SK-N-MC (cell line): Measurements from ENCODE around the gene PRKG1.

ENCODE experiments used
- DNase-seq: peaks from one replicate; pipeline ENCODE4 v3.0.0-alpha.2; 2011; ENCODE audit warnings: low read depth, low spot score
- H3K27ac ChIP-seq: fragments of 200-600 bp; sonication (generic); 2 replicates; pipeline ENCODE4 v1.5.1; 2016; ENCODE audit warnings: mixed run types
- H3K36me3 ChIP-seq: fragments of 200-600 bp; sonication (generic); 2 replicates; pipeline ENCODE4 v1.6.1; 2017; ENCODE audit warnings: antibody characterized with exemption, low read length, mixed read lengths; ENCODE audit not compliant: insufficient read depth
- H3K4me3 ChIP-seq: fragments of 200-600 bp; sonication (generic); 2 replicates; pipeline ENCODE4 v1.5.1; 2016
- H3K9ac ChIP-seq: fragments of 200-600 bp; sonication (generic); 2 replicates; pipeline ENCODE4 v1.8.0; 2017; ENCODE audit warnings: mixed run types, mixed read lengths; ENCODE audit not compliant: insufficient read length
- H3K9me3 ChIP-seq: fragments of 200-600 bp; sonication (generic); 2 replicates; pipeline ENCODE4 v1.6.1; 2017; ENCODE audit warnings: low read depth, mild to moderate bottlenecking, antibody characterized with exemption, low read length, moderate library complexity, mixed read lengths
- EZH2 ChIP-seq: fragments of 200-600 bp; sonication (generic); IDR thresholded peaks from one replicate; pipeline ENCODE4 v1.6.1; 2017; ENCODE audit warnings: antibody characterized with exemption
- FOXP2 ChIP-seq: optimal IDR thresholded peaks from 2 replicates; pipeline ENCODE3; 2011; ENCODE audit warnings: mild to moderate bottlenecking, moderate library complexity; ENCODE audit not compliant: insufficient read depth; ENCODE audit errors: extremely low read length, control extremely low read depth
- POLR2AphosphoS5 ChIP-seq: IDR thresholded peaks from 2 replicates; pipeline ENCODE4 v1.6.1; 2012; ENCODE audit warnings: mild to moderate bottlenecking, low read depth, low read length, borderline replicate concordance

Gene PRKG1

GRCh38 chr10:52248697-52249306 lies 1174.5 kb downstream of the PRKG1 start:
- no peak overlapping the region for H3K9ac ChIP-seq
- no peak for DNase-seq
- H3K4me3 ChIP-seq, result no peak overlapping the region
- TF ChIP-seq EZH2 (no peak), POLR2AphosphoS5 (no peak), FOXP2 (no peak)
- no peaks in the 10 kb centered on the region for H3K9me3 ChIP-seq
- no peak overlapping the region for H3K27ac ChIP-seq
- H3K36me3 ChIP-seq, result no peaks in the 10 kb centered on the region

- H3K9me3 ChIP-seq, result no peaks in the 10 kb centered on the region
- TF ChIP-seq FOXP2, result no peak
- TF ChIP-seq POLR2AphosphoS5, result no peak
- no peak for TF ChIP-seq EZH2
- no peak overlapping the region for H3K27ac ChIP-seq
- no peak overlapping the region for H3K9ac ChIP-seq
- no peak for DNase-seq
- no peak overlapping the region for H3K4me3 ChIP-seq
- no peaks in the 10 kb centered on the region for H3K36me3 ChIP-seq
Observed at GRCh38 chr10:52249850-52250395, 1175.6 kb downstream of the PRKG1 start.

GRCh38 chr10:52250510-52250909 lies 1176.2 kb downstream of the PRKG1 start:
- H3K9me3 ChIP-seq, result no peaks in the 10 kb centered on the region
- TF ChIP-seq FOXP2 (no peak), EZH2 (no peak), POLR2AphosphoS5 (no peak)
- no peak for DNase-seq
- no peak overlapping the region for H3K4me3 ChIP-seq
- no peak overlapping the region for H3K9ac ChIP-seq
- H3K36me3 ChIP-seq, result no peaks in the 10 kb centered on the region
- no peak overlapping the region for H3K27ac ChIP-seq

- no peak for DNase-seq
- H3K9me3 ChIP-seq, result no peaks in the 10 kb centered on the region
- H3K9ac ChIP-seq, result no peak overlapping the region
- H3K4me3 ChIP-seq, result no peak overlapping the region
- no peak overlapping the region for H3K27ac ChIP-seq
- TF ChIP-seq EZH2 (no peak), POLR2AphosphoS5 (no peak), FOXP2 (no peak)
- no peaks in the 10 kb centered on the region for H3K36me3 ChIP-seq
Observed at GRCh38 chr10:52252307-52252706, 1178.0 kb downstream of the PRKG1 start.

GRCh38 chr10:52256832-52257691 lies 1182.8 kb downstream of the PRKG1 start:
- DNase-seq, result no peak
- Histone ChIP-seq H3K4me3 (no peak overlapping the region), H3K9ac (no peak overlapping the region), H3K36me3 (no peaks in the 10 kb centered on the region), H3K9me3 (no peaks in the 10 kb centered on the region), H3K27ac (no peak overlapping the region)
- TF ChIP-seq POLR2AphosphoS5 (no peak), FOXP2 (no peak), EZH2 (no peak)

- Histone ChIP-seq H3K36me3 (no peaks in the 10 kb centered on the region), H3K27ac (no peak overlapping the region), H3K9ac (no peak overlapping the region), H3K4me3 (no peak overlapping the region), H3K9me3 (no peaks in the 10 kb centered on the region)
- TF ChIP-seq POLR2AphosphoS5 (no peak), FOXP2 (no peak), EZH2 (no peak)
- DNase-seq, result no peak
Observed at GRCh38 chr10:52257692-52258075, 1183.4 kb downstream of the PRKG1 start.

- Histone ChIP-seq H3K4me3 (no peak overlapping the region), H3K27ac (no peak overlapping the region), H3K9ac (no peak overlapping the region), H3K36me3 (no peaks in the 10 kb centered on the region), H3K9me3 (no peaks in the 10 kb centered on the region)
- TF ChIP-seq POLR2AphosphoS5 (no peak), FOXP2 (no peak), EZH2 (no peak)
- no peak for DNase-seq
Observed at GRCh38 chr10:52258799-52259425, 1184.6 kb downstream of the PRKG1 start.

GRCh38 chr10:52259426-52259812 lies 1185.1 kb downstream of the PRKG1 start:
- no peak for TF ChIP-seq FOXP2
- no peak for TF ChIP-seq POLR2AphosphoS5
- no peak for TF ChIP-seq EZH2
- Histone ChIP-seq H3K9ac (no peak overlapping the region), H3K9me3 (no peaks in the 10 kb centered on the region), H3K4me3 (no peak overlapping the region), H3K36me3 (no peaks in the 10 kb centered on the region), H3K27ac (no peak overlapping the region)
- DNase-seq, result no peak
